DLD1 (cell line): ENCODE data around the gene KRT6A.

ENCODE experiments used
- in situ Hi-C: cut with HindIII; loops from 2 replicates; pipeline ENCODE4 v1.10.0; 2017; ENCODE audit warnings: low sequenced_read_pairs

KRT6A gene

DNA sequence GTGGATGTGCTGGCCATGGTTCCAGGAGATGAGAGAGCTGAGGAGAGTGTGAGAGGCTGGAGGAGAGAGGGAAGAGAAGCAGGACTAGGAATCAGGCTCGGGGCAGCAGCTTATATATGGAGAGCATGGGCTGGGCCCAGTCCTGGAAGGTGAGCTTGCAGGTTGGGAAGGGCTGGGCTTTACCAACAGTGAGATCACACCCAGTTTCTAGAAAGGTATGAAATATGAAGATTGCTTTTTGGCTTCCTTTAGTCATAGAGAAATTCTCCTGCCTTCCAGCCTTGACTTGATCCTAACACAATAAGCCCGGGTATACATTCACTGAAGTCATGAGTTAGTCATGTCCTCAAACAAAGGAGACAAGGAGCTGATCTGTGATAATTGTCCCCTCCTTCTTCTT is at the start of gene KRT6A:
Gene KRT6A (minus strand): TSS at position 86 of the 400 bp plus-strand sequence. CDS start 69 bp downstream, at position 17.
- in situ Hi-C loops = no loop called here

GRCh38 chr12:52542157-52542556 is 49.1 kb upstream of the KRT6A start:
- in situ Hi-C loops = no loop called here

DNA sequence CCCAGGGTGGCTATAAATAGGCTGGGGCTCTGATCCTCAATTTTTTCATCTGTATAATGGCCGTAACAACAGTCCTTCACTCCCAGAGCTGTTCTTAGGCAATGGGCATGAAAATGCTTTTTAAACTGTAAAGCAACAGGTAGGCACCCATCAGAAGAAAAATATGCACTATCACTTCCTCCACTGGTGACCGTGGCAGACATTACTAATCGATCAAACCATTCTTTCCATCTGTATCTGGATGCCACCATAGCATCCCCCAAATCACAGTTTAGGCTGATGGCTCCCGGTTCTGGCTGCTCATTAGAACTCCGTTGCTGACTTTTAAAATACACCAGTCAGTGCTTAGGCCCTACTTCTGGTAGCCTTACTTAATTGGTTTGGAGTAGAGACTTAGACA is 48.7 kb upstream of the KRT6A start:
- in situ Hi-C loops = no loop called here

- in situ Hi-C loops = no loop called here
Observed at GRCh38 chr12:52540531-52540930, 47.5 kb upstream of the KRT6A start.

DNA sequence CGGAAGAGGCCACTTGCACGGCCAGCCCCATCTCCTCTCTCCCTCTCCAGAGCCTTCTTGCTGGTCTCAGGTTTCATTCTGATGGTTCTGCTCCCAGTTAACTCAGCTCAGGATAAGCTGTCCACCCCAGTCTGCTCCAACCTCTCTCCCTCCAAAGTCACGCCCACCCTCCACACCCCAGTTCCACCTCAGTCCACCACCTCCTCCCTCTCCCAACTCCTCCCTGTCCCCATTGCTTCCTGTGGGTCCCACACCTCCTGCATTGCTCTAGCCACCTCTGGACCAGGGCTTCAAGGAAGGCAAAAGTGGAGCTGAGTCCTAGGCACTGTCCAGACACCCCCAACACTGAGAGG is 46.7 kb upstream of the KRT6A start:
- in situ Hi-C loops = no loop called here

DNA sequence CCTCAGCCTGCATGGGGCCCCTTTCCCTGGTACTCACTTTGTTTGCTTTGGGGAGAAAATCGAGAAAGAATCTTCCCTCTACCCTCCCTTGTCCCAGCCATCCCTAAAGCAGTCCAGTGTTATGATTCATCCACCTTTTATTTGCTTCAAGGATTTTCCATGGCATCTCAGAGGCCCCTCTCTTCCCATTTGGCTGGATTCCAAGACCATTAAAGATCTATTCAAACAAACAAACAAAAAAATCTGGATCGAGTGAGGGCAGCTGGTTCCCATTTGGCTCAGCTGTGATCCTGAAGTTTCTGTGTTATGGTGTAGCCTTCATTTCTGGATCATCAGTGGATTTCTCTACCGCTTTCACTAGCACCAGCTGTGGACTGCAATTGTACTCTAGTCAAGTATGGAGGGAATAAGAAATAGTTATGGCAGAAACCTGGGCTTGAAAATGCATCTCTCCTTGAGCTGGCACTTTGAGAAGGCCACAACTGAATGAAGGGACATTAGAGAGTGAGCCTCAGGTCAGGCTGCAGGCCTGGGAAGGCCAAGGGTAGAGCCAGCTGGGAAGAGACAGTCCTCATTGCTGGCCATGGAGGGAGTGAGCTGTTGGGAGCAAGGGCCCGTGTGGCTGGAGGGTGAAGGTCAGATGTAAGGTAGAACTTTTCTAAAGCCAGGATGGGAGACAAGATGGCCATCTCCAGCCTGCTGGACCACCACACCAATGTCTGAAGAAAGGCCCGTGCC is 46.2 kb upstream of the KRT6A start:
- in situ Hi-C loops = no loop called here

GRCh38 chr12:52537101-52537500 is 44.0 kb upstream of the KRT6A start:
- in situ Hi-C loops = no loop called here

GRCh38 chr12:52535574-52535973 is 42.5 kb upstream of the KRT6A start:
- in situ Hi-C loops = no loop called here

DNA sequence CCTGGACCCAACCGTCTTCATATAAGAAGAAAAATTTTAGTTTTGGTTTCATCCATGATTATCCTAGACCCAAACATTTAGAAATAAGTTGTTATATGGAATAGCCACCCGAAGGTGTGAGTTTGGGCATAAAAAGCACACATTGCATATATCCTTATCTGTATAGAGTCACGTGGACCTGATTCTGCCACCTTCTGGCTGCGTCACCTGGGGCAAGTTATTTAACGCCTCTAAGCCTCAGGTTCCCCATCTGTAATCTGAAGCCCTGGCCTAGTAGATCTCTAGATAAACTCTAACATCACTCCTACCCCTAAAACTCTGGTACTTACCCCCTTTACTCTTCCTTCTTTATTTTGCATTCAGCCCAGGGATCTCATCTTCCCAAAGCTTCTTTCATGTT is 41.4 kb upstream of the KRT6A start:
- in situ Hi-C loops = no loop called here

DNA sequence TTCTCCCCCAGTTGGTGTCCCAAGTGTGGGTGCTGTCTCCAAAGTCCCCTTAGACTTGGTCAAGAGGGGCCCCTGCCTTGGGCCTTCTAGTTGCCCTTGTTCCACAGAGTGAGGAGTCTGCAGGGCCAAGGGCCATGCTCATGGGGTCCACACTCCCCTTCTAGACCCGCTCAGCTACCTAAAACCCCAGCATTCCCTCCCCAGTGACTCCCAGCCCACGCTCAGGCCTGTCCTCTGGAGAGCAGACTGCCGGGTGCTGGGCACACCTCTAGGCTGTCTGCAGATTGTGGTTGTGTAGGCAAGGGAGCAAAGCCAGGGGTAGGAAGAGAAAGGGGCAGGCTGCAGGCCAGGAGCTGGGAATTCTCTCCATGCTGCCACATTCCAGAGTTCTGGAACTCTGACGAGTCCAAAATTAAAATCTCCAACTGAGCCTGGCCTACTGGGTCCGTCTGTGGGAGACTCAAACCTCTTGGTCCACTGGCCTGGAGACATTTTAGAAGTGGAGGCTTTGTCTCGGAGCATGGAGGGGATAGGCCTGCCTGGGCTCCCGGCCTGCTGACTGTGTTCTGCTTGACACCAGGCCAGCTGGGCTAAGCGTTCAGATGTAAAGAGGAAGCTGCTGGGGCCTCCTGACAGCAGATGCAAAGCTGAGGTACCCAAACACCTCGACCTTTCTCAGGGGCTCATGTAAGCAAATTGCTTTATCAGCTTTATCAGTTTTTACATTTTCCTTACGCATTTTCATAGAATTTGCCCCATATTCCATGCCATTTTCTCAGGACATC is 40.8 kb upstream of the KRT6A start:
- in situ Hi-C loops = no loop called here

DNA sequence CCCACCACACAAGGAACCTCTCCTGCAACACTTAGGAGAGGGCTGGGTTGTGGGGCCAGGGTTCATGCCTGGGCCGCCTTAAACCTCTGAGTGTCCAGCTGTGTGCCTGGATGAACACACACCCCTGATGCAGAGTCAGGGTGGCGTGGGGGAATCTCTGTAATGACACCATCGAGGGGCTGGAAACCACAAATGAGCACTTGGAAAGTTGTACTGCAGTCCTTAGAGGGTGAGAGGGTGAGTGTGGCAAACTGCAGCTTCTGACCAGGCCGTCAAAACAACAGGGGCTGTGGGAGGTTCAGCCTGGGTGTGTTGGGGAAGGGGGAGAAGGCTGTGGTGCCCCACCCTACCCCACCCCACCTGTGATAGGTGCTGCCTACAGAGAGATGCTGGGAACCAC is 39.6 kb upstream of the KRT6A start:
- in situ Hi-C loops = no loop called here

GRCh38 chr12:52531566-52532300 is 38.7 kb upstream of the KRT6A start:
- in situ Hi-C loops = no loop called here

DNA sequence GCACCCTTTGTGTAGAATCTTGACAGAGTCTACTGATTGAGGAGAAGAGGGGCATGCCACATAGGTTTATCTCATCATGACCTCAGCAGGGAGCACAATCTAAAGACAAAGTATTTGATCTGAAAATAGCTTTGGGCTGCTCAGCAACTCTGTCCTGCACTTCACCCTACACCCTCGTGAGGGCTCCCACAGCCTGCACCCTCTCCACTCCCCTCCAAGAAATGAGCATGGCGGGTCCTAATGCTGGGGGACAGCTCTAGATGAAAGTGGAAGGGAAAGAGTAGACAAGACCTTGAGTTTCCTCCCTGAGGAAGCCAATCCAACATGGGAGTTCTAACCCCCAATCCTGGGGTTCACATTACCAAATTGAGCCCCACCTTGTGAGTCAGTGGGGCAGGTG is 37.8 kb upstream of the KRT6A start:
- in situ Hi-C loops = no loop called here

DNA sequence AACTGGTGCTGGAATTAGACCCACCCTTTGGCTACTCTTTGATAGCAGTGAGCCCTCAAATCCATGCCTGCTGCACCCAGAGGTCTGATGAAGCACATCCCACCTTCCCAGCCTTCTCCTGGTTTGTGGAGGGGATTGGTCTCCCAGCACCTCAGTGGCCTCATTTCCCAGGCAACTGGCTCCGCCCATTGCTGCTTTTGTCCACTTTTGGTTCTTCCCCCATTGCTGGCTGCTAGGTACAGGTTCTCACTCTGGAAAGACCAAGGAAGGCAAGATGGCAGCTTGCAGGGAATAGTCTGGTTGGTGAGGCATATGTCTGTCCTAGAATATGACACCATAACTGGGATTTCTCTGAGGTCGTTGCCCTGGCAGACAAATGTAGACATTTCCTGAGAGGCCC is 37.3 kb upstream of the KRT6A start:
- in situ Hi-C loops = no loop called here

DNA sequence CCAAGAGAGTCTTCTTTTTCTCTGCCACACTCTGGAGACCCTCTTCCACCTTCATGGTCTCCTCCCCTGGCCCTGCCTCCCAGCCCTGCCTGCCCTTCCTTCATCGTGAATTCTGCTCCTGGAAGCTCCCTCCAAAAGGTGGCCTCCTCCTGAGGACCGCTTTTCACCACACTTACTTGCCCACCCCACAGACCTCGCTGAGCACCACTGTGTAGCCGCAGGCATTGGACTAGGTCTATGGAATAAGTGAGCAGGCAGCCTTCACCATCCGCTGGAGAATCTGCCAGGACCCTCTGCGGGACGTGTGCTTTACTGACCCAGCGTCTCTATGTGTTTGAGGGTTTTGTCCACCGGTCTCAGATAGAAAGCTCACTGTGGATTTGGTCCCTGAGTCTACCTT is 36.8 kb upstream of the KRT6A start:
- in situ Hi-C loops = no loop called here

DNA sequence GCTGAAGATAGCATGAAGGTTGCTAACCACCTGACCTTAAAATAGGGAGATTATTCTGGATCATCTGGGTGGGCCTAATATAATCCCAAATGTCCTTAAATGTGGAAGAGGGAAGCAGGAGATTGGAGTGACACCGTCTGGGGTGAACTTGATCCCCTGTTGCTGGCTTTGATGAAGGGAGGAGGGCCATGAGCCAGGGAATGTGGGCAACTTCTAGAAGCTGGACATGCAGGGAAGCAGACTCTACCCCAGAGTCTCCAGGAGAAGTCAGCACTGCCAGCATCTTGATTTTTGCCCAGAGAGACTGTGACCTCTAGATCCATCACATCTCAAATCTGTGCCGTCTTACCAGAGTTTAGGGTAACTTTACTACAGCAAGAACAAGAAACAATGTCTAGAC is 36.4 kb upstream of the KRT6A start:
- in situ Hi-C loops = no loop called here

DNA sequence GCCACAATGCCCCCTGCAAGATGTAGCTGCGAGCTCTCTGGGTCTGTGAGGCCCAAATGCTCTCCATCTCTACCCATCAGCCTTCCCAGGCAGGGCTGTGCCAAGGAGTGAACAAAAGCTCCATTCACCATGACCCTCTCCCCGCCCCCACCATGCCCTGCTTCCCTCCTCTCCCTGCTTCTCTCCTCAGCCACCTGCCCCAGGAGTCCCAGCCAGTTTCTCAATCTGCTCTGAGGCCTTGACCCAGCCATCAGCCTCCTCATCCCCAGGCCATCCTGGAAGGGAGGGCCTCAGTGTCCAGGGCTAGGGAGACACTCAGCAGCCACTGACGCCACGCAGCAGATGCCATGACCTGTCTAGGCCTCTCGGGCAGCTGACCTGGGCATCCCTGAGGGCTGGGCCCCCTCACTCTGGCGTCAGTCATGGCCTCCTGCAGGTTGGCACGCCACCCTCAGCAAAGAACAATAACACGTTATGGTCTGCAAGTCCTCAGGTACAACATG is 35.6 kb upstream of the KRT6A start:
- in situ Hi-C loops = no loop called here

DNA sequence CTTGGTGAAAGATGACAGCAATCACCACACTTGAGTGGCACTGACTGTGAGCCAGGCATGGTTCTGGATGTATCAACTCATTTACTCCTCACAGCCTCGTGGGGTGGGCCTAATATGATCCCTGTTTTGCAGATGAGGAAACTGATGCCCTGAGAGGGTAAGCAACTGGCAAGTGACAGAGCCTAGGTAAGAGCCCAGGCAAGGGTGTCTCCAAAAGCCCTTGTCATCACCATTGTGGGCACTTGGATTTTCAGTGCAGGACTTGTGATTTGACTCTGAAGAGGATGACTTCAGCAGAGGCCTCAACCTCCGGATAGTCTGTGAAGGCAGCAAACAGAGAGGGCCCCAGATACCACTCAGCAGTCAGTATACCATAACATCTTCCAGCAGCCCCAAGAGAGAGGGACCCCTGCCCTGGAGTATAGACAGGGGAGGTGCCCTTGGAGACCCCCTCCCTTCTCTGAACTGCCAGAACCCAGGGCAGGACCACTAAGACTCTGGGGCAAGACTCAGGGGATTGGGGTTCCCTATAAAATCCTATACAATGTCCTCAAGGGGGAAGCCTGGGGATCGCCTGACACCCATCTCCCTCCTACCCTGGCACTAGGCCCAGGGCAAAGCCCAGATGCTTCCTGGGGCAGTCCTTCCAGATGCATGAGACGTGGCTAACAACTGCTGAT is 34.2 kb upstream of the KRT6A start:
- in situ Hi-C loops = no loop called here

DNA sequence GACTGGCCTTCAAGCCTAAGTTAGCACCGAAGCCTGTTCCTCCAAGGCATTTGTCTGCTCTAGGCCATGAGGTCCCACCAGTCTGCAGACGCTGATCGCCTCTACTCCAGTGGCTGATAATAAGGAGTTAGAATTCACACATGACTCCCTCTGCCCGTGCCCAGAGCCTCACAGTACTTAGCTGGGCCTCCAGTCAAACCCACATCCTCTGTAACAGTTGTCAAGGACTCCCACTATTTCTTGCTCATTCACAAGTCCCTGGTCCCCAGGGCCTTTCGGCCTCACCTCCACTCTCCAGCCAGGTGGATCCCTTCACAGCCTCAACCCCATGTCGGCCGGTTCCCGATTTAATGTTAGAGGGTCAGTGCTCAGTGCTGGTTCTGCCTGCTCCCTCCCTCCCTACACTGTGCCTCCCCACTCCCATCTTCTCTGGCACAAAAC is 33.5 kb upstream of the KRT6A start:
- in situ Hi-C loops = no loop called here

DNA sequence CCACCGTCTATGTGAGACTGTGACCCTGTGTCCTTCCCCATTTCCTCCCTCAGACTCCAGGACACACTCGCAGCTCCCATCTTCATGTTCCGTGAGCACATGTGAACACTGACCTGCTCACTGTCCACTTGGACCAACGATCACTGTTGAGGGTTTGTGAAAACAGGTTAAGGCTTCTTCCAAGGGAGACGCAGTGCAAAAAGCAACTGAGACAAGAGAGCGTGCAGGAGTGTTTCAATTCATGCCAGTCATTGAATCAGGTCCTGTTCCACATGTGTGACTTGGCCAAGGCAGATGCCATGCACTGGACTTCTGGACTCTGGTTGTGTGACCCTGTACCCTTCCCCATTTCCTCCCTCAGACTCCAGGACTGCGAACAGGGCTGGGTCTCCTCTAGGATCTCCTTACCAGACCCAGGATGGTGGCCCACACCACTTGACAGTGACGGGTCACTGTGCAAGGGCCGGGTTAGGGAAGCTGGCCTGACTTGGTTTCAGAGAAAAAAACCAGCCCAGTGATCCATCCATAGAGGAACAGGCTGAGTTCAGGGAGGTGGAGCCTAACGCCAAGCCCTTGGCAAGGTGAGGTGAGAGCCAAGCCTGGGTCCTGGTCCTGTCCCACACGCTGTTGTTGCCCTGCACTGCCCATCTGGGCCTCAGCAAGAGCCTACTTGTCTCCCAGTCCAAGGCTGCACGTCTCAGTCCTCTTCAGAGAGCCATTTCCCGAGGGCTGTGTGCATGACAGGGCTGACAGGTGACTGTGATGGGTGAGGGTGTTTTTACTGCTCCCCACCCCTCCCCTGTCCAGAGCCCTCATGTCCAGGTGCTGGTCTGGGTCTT is 32.8 kb upstream of the KRT6A start:
- in situ Hi-C loops = no loop called here
